ENCODE results near the gene PIGL. TPM values are rescaled to one million over a fixed set of nuclear protein-coding genes. Genes with fewer than 3 reads are reported as not detected.
"Not testable (repeated sequence)": the region's sequence is repeated elsewhere in the genome, so short reads cannot be mapped to it uniquely, and the experiment has no call there.

Gene PIGL
- total RNA-seq, 1 experiment from 2014 or later = 44.1 TPM

DNA sequence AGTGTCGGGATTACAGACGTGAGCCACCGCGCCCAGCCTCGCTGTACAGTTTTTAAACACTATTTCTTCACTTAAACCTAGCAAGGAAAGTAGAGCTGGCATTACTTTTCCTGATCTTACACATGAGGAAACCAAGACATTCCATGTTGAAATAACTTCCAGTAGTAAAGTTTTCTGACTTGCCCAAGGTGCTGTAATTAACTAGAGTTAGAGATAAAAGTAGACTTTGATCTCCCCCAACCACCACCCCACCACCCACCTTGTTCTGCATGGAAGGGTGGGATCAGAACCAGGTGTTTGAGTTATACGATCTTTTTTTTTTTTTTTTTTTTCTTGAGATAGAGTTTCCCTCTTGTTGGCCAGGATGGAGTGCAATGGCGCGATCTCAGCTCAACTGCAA lies 89.2 kb downstream of the PIGL start:
- peaks cover 15% of the 10 kb centered on the region for H3K36me3 Mint-ChIP-seq
- POLR2A ChIA-PET = interaction anchor here (0.6 kb wide), 1 partner anchor 49 kb away, joined by 3 read pairs; no protein-coding TSS in a partner anchor
- no peak overlapping the region for H3K4me3 Mint-ChIP-seq
- TF ChIP-seq, protein P1, sequence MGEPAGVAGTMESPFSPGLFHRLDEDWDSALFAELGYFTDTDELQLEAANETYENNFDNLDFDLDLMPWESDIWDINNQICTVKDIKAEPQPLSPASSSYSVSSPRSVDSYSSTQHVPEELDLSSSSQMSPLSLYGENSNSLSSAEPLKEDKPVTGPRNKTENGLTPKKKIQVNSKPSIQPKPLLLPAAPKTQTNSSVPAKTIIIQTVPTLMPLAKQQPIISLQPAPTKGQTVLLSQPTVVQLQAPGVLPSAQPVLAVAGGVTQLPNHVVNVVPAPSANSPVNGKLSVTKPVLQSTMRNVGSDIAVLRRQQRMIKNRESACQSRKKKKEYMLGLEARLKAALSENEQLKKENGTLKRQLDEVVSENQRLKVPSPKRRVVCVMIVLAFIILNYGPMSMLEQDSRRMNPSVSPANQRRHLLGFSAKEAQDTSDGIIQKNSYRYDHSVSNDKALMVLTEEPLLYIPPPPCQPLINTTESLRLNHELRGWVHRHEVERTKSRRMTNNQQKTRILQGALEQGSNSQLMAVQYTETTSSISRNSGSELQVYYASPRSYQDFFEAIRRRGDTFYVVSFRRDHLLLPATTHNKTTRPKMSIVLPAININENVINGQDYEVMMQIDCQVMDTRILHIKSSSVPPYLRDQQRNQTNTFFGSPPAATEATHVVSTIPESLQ (CRISPR knock-in tag; IDR thresholded peaks at IDR 0.05) = no peak
- TF ChIP-seq NFE2L1 (CRISPR knock-in tag; IDR thresholded peaks at IDR 0.05) = no peak
- TF ChIP-seq, protein P2, sequence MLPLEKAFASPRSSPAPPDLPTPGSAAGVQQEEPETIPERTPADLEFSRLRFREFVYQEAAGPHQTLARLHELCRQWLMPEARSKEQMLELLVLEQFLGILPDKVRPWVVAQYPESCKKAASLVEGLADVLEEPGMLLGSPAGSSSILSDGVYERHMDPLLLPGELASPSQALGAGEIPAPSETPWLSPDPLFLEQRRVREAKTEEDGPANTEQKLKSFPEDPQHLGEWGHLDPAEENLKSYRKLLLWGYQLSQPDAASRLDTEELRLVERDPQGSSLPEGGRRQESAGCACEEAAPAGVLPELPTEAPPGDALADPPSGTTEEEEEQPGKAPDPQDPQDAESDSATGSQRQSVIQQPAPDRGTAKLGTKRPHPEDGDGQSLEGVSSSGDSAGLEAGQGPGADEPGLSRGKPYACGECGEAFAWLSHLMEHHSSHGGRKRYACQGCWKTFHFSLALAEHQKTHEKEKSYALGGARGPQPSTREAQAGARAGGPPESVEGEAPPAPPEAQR (CRISPR knock-in tag; IDR thresholded peaks at IDR 0.05) = no peak
- no peak for TF ChIP-seq ATF1 (CRISPR knock-in tag; IDR thresholded peaks at IDR 0.05)
- TF ChIP-seq, protein P3, sequence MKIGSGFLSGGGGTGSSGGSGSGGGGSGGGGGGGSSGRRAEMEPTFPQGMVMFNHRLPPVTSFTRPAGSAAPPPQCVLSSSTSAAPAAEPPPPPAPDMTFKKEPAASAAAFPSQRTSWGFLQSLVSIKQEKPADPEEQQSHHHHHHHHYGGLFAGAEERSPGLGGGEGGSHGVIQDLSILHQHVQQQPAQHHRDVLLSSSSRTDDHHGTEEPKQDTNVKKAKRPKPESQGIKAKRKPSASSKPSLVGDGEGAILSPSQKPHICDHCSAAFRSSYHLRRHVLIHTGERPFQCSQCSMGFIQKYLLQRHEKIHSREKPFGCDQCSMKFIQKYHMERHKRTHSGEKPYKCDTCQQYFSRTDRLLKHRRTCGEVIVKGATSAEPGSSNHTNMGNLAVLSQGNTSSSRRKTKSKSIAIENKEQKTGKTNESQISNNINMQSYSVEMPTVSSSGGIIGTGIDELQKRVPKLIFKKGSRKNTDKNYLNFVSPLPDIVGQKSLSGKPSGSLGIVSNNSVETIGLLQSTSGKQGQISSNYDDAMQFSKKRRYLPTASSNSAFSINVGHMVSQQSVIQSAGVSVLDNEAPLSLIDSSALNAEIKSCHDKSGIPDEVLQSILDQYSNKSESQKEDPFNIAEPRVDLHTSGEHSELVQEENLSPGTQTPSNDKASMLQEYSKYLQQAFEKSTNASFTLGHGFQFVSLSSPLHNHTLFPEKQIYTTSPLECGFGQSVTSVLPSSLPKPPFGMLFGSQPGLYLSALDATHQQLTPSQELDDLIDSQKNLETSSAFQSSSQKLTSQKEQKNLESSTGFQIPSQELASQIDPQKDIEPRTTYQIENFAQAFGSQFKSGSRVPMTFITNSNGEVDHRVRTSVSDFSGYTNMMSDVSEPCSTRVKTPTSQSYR (CRISPR knock-in tag; IDR thresholded peaks at IDR 0.05) = no peak
- H3K9me3 Mint-ChIP-seq = peaks cover 4% of the 10 kb centered on the region; the same call in 1 of the 2 replicates
- ATAC-seq (no peak), DNase-seq (ENCODE audit: low spot score) (no peak)
- H3K27ac Mint-ChIP-seq = no peak overlapping the region
- H3K27me3 Mint-ChIP-seq (ENCODE audit: low read depth) = no peaks in the 10 kb centered on the region
- CTCF ChIA-PET = interaction anchor here (1.2 to 2.5 kb wide), 4 partner anchors 13 to 58 kb away, joined by 3 to 14 read pairs (median 5); no protein-coding TSS in a partner anchor
- no peaks in the 10 kb centered on the region for H3K4me1 Mint-ChIP-seq

DNA sequence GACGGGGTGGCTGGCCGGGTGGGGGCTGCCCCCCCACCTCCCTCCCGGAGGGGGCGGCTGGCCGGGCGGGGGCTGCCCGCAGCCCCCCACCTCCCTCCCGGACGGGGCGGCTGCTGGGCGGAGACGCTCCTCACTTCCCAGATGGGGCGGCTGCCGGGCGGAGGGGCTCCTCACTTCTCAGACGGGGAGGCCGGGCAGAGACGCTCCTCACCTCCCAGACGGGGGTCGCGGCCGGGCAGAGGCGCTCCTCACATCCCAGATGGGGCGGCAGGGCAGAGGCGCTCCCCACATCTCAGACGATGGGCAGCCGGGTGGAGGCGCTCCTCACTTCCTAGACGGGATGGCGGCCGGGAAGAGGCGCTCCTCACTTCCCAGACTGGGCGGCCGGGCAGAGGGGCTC lies 95.1 kb downstream of the PIGL start:
- not testable (repeated sequence) for H3K27ac Mint-ChIP-seq; H3K4me1 Mint-ChIP-seq; H3K27me3 Mint-ChIP-seq (ENCODE audit: low read depth); ATAC-seq; H3K4me3 Mint-ChIP-seq; DNase-seq (ENCODE audit: low spot score)
- Mint-ChIP-seq H3K9me3 (peaks cover 18% of the 10 kb centered on the region), H3K36me3 (peaks cover 27% of the 10 kb centered on the region)
- ChIA-PET POLR2A (interaction anchor here (0.6 kb wide), 1 partner anchor 40 kb away, joined by 4 read pairs; no protein-coding TSS in a partner anchor), CTCF (interaction anchor here (1.3 kb wide), 1 partner anchor 26 kb away, joined by 5 read pairs; no protein-coding TSS in a partner anchor)

DNA sequence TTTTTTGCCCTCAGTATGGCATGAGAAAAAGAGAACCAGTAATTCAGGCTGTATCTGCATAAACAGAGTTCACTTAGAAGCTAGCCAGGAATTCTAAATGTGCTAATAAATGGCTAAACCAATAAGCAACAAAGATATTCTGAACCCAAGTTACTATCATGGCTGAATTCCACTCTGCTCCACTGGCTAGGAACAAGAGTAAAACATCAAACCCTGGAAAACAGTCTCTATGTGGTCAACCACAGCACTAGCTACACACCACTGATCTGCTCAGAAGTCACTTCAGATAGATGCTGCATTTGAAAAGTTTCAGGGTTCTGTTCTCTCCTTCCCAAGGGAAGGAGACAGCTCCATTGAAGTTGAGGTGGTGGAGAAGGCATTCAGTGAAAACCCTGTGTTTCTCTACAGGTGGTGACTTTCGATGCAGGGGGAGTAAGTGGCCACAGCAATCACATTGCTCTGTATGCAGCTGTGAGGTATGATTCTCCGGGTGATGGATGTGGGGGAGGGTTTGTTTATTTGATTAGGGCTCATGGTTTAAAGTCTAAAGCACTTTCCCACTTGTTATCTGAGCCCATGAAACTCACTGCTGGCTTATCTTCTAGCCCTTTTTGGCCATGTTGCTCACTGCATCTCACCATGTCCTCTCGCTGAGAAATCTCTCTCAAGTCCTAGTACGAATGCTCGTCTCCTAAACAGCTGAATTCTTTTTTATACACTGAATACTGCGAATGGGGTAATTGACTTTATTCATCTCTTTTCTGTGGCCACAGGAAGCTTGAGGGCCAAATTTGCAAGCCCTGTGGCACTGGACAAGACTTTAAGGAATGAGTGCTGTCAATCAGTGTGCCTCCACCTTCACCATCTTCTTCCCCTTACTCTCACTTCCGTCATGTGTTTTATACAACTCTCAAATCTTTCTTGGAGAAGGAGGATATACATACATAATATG lies 96.4 kb downstream of the PIGL start:
- POLR2A ChIA-PET = no interaction called here
- CTCF ChIA-PET = interaction anchor here (1.0 to 1.3 kb wide), 2 partner anchors 28 to 50 kb away, joined by 4 to 5 read pairs; no protein-coding TSS in a partner anchor
- H3K36me3 Mint-ChIP-seq = peaks cover 27% of the 10 kb centered on the region
- H3K4me1 Mint-ChIP-seq = no peaks in the 10 kb centered on the region
- no peak for TF ChIP-seq NR3C1 (CRISPR knock-in tag; conservative IDR thresholded peaks at IDR 0.05; ENCODE audit: low read depth)
- TF ChIP-seq, protein P4, sequence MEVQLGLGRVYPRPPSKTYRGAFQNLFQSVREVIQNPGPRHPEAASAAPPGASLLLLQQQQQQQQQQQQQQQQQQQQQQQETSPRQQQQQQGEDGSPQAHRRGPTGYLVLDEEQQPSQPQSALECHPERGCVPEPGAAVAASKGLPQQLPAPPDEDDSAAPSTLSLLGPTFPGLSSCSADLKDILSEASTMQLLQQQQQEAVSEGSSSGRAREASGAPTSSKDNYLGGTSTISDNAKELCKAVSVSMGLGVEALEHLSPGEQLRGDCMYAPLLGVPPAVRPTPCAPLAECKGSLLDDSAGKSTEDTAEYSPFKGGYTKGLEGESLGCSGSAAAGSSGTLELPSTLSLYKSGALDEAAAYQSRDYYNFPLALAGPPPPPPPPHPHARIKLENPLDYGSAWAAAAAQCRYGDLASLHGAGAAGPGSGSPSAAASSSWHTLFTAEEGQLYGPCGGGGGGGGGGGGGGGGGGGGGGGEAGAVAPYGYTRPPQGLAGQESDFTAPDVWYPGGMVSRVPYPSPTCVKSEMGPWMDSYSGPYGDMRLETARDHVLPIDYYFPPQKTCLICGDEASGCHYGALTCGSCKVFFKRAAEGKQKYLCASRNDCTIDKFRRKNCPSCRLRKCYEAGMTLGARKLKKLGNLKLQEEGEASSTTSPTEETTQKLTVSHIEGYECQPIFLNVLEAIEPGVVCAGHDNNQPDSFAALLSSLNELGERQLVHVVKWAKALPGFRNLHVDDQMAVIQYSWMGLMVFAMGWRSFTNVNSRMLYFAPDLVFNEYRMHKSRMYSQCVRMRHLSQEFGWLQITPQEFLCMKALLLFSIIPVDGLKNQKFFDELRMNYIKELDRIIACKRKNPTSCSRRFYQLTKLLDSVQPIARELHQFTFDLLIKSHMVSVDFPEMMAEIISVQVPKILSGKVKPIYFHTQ (CRISPR knock-in tag; IDR thresholded peaks at IDR 0.05) = no peak
- TF ChIP-seq, protein P5, sequence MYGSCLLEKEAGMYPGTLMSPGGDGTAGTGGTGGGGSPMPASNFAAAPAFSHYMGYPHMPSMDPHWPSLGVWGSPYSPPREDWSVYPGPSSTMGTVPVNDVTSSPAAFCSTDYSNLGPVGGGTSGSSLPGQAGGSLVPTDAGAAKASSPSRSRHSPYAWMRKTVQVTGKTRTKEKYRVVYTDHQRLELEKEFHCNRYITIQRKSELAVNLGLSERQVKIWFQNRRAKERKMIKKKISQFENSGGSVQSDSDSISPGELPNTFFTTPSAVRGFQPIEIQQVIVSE (CRISPR knock-in tag; IDR thresholded peaks at IDR 0.05; ENCODE audit: borderline replicate concordance) = no peak
- TF ChIP-seq, protein P6, sequence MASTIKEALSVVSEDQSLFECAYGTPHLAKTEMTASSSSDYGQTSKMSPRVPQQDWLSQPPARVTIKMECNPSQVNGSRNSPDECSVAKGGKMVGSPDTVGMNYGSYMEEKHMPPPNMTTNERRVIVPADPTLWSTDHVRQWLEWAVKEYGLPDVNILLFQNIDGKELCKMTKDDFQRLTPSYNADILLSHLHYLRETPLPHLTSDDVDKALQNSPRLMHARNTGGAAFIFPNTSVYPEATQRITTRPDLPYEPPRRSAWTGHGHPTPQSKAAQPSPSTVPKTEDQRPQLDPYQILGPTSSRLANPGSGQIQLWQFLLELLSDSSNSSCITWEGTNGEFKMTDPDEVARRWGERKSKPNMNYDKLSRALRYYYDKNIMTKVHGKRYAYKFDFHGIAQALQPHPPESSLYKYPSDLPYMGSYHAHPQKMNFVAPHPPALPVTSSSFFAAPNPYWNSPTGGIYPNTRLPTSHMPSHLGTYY (CRISPR knock-in tag; IDR thresholded peaks at IDR 0.05) = no peak
- TF ChIP-seq RELA (CRISPR knock-in tag; IDR thresholded peaks at IDR 0.05; ENCODE audit: borderline replicate concordance) = no peak
- TF ChIP-seq NR1H2 (CRISPR knock-in tag; IDR thresholded peaks at IDR 0.05) = no peak
- TF ChIP-seq, protein P7, sequence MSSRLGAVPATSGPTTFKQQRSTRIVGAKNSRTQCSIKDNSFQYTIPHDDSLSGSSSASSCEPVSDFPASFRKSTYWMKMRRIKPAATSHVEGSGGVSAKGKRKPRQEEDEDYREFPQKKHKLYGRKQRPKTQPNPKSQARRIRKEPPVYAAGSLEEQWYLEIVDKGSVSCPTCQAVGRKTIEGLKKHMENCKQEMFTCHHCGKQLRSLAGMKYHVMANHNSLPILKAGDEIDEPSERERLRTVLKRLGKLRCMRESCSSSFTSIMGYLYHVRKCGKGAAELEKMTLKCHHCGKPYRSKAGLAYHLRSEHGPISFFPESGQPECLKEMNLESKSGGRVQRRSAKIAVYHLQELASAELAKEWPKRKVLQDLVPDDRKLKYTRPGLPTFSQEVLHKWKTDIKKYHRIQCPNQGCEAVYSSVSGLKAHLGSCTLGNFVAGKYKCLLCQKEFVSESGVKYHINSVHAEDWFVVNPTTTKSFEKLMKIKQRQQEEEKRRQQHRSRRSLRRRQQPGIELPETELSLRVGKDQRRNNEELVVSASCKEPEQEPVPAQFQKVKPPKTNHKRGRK (CRISPR knock-in tag; IDR thresholded peaks at IDR 0.05; ENCODE audit: borderline replicate concordance) = no peak
- TF ChIP-seq ZNF219 (CRISPR knock-in tag; IDR thresholded peaks at IDR 0.05; ENCODE audit: borderline replicate concordance) = no peak
- DNase-seq (ENCODE audit: low spot score) (no peak), ATAC-seq (no peak)
- H3K27ac Mint-ChIP-seq = no peak overlapping the region
- H3K9me3 Mint-ChIP-seq = peaks cover 18% of the 10 kb centered on the region
- no peaks in the 10 kb centered on the region for H3K27me3 Mint-ChIP-seq (ENCODE audit: low read depth)
- H3K4me3 Mint-ChIP-seq = no peak overlapping the region

All from WTC11 (cell line).